Fibroblast of skin of right biceps (primary cell): Measurements from ENCODE around the gene ATP8A2.
"Not testable (repeated sequence)": the region's sequence is repeated elsewhere in the genome, so short reads cannot be mapped to it uniquely, and the experiment has no call there.

ENCODE experiments used
- DNase-seq: peaks from one replicate; pipeline ENCODE4 v3.0.0-alpha.2; 2013

The ATP8A2 gene

DNA sequence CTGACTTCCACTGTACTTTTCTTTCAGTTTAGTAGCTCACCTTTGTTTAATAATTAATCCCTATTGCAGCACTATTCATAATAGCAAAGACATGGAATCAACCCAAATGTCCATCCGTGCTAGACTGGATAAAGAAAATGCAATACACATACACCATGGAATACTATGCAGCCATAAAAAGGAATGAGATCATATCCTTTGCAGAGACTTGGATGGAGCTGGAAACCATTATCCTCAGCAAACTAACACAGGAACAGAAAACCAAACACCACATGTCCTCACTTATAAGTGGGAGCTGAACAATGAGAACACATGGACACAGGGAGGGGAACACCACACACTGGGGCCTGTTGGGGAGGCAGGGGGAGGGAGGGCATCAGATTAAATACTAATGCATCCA lies 402.3 kb downstream of the ATP8A2 start:
- DNase-seq, result not testable (repeated sequence)

DNA sequence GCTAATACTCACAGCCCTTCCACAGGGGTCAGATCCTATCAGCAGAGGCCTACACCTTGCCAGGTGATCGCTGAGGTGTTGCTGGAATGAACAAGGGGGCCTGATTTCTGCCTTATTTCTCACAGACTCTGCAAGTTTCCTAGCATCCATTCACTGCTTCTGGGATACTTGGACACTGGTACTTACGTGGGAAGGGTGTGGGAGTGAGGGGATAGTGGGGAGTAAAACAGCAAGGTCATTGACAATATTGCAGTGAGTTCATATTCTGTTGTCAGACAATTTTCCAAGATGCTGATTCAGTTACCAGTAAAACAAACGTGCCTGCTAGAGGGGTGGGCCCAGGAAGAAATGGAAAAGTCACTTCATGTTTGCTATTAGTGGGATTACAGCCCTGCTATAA lies 403.5 kb downstream of the ATP8A2 start:
- DNase-seq, result no peak

DNA sequence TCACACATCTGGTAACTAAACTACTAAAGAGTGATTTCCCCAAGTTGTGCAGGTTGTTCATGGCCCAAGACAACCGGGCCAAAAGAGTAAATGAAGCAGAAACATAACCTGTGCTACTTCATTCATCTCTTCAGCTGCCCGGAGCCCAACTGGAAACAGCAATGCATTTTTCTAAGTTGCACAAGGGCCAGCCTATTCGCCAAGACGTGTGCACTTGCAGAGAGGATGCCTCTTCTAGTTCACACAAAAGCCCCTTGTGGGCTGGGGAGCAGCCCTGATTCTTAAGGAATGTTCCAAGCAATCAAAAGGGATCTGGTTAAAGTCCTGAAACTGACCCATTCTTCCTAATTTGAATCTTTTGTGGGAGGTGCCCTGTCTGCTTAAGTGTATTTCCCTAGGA lies 404.2 kb downstream of the ATP8A2 start:
- no peak for DNase-seq

DNA sequence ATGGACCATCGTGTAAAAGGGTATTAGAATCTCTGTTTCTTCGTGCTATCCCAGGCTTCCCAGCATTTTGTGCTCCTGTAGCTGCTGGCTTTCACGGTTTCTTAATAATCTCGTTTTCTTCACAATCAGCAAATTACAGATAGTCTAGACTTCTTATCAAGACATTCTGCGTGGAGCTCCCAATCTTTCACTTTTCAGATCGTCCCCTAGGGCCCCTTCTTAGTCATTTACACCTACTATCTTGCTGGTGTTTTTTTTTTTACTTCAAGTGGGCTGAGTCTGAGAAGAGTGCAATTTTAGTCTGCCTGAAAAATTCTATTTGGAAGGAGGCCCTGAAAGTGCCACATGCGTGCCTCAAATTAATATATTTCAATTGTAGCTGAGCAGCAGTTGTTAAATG lies 404.9 kb downstream of the ATP8A2 start:
- DNase-seq, result no peak

DNA sequence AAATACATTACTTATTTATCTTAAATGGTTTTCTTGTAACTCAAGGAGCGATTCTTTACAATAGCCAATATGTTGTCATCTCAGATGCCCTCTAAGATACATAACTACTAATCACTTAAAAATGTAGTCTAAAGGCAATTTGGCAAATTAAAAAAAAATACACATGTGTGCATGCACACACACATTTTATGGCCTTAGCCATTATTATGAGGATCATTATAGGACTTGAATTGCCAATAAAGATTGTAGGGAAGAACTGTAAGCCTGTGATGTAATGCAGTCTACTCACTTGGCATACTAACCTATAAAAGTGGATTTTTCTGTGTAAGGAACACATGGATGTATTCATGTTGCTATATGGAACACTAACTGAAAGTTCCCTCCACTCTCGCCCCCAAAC lies 405.7 kb downstream of the ATP8A2 start:
- no peak for DNase-seq

DNA sequence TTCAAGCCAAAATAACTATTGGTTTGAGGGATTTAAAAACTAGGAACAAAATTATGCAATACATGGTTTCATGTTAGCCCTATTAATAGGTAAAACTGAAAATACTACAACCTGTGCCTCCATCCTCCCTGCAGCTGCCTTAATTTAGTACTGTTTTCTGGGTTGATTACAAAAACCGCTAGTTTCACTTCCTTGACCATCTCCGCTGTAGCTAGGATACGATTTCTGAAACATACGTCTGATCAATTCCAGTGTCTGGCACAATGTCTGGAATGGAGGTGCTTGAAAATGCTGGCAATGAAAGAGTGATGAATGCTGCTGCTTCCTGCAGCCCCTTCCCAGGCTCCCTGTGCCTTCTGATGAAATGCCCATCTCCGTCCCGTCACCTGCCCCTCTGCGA lies 406.6 kb downstream of the ATP8A2 start:
- no peak for DNase-seq

DNA sequence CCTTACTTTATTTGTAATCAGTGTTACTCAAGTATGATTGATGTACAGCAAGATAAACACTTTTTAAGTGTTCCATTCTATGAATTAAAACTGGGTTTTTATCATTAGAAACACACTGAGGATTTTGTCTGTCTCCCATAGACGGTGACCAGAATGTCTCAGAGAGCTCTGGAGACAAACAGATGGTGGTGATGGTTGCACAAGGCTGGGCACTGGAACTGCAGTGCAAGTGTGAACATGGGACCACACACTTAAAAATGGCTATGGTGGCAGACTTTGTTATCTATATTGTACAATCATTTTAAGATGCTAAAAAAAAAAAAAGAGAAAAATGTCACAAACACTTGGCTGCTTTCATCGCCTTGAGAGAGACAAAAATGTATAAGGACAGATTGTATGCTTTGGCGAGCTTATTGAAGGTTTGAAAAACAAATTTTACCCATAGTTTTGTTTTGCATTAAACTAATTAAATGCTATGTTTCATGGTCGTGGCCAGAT lies 407.1 kb downstream of the ATP8A2 start:
- no peak for DNase-seq

DNA sequence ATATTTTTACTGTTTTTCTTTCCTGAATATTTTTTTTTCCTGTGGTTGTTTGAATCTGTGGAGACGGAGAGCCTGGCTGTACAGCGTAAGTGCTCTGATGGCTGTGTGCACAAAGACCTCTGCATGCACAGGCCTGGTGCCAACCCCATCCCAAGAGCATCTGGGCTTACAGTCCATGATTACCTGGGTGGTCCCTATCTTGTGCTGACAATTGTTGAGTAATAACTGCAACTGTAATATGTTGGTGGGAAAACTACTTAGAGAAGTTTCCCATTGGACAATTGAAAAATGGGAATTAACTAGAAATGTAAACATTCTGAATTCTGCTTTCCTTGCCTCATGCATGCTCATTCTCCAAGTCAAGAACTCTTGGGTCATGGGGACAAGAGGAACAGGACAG lies 411.3 kb downstream of the ATP8A2 start:
- DNase-seq, result no peak

DNA sequence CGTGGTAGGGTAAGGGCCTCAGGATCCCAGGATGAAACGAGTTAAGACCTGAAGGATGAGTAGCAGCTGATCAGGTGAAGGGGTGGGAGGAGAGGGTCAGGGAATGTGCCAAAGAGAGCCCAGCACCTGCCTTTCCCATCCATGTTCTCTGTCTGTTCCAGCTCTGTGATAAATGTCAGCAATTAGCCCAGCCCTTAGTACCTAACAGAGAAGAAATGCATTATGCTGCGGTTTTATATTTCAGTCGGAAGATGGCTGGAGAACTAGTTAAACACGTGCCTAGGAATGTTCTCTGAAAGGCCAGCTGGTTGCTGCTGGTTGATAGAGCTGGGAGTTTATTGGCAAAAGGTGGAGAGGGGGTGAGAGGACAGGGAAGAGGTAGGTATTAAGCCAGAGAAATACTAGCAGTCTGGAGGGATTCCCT lies 411.8 kb downstream of the ATP8A2 start:
- no peak for DNase-seq

DNA sequence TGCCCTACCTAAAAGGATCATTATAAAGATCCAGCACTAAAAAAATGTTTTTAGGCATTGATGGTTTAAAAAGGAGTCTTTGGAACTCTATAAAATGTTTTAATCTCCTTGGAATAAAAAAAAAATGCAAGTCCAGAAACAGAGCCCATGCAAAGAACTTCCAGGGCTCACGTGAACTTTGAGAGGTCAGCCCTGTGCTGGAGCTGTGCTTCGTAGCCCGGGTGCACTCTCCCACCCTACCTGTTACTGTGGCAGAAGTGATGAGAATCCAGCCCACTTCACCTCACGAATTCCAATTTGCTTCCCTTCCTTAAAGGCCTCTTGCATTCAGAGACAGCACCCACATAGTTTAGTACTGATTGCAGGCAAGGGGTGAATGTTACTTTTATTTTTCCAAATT lies 412.3 kb downstream of the ATP8A2 start:
- no peak for DNase-seq

DNA sequence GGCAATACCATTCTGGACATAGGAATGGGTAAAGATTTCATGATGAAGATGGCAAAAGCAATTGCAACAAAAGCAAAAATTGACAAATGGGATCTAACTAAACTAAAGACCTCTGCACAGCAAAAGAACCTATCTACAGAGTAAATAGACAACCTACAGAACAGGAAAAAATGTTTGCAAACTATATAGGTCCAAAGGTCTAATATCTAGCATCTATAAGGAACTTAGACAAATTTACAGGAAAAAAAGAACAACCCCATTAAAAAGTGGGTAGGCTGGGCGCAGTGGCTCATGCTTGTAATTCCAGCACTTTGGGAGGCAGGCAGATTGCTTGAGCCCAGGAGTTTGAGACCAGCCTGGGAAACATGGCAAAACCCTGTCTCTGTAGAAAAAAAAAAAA lies 418.4 kb downstream of the ATP8A2 start:
- DNase-seq, result not testable (repeated sequence)

DNA sequence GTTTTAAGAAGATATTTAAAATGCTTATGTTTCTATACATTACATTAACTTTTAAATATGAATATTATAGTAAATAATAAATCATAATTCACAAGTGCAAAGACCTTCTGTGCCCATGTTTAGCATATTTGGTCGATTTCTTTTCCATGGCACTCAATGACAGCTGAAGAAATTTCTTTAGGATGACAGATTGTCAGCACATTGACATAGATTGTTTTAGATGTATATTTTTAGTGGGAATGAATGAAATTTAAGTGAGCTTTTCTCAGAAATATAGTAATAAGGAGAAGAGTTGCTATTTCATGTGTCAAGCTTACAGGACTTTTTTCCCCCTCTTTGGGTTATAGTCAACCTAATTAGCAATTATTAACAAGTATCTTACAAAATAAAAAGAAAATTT lies 423.5 kb downstream of the ATP8A2 start:
- DNase-seq, result no peak

DNA sequence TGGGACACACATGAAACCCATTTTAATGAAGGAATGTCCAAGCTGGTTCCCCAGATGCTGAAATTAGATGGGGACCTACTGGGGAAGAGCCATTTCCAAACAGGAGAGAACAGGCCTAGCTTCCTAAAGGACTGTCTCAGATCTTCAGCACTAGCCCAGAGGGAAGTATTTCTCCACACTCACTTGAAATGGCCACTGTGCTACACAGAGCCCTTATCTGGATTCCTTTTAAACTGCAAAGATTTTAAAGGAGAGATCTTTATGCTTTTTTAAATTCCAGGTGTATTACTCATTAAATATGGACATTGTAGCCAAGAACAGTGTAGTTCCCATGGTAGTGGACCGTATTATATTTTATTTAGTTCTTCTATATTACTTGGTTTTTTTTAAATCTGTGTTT lies 424.7 kb downstream of the ATP8A2 start:
- DNase-seq, result peak; percentile 3

DNA sequence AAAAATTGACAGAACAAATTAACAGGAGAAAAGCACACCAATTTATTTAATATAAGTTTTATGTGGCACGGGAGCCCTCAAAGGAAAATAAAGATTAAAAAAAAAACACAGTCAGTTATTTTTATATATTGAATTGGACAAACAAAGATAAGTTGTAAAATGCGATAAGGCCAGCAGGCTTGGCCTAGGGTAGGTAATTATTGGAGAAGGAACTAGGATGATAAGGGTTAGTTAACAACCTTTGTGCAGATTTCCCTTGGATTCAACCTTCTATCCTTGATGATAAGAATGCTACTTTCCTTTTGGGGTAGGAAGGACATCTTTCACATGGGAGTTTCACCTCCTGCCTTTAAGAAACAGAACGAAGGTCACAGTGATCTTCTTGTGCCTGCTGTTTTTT lies 427.2 kb downstream of the ATP8A2 start:
- no peak for DNase-seq

DNA sequence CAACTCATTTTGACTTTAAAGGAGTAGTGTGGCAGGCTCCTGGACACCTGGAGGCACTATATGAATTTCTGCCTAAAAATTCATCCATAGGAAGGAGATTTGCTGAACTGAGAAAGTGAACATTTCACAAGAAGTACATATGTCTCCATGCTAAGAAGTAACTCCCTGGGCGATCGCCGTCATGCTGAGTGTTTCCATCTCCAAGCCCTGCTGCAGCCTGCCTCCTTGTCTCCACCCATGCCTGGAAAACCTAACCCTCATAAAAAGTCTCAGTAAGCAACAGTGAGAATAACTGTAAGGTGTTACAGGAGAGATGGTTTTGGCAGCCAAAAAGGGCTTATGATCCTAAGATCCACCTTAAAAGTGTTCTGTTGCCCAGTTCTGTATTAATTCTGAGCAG lies 428.7 kb downstream of the ATP8A2 start:
- DNase-seq, result no peak

DNA sequence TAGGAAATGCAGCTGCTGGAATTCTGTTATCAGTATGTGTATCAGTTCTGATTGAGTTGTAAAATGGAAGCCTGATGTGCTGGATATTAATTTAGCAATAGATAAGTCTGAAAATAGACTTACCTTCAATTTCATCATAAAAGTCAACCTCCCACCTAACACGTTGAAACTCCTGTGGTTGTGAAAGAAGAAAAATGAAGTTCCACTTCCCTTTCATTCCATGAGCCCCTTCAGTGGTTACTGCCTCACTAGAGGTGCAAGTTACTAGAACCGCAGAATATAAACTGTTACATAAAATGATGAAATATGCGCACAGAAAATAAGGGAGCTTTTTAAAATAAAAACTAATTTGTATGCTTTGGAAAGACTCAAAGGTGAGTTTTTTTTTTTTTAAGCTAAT lies 430.8 kb downstream of the ATP8A2 start:
- no peak for DNase-seq

DNA sequence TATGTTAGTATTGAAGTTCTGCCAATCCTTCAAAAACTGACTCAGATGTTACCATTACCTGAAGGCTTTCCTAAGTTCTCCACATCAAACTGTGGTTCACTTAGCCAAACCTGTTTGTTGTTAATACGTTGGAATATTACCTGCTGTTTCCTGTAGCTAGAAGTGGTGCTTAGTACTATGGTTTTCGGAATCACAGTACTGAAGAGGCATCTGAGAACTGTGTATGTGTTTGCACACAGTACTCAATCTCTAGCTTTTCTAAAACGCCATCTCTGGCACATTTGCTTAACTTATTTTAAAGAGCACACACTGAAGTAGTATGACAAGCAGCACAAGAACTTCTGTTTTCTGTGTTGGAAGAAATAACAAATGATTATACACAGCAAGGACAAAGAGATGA lies 431.9 kb downstream of the ATP8A2 start:
- DNase-seq, result no peak

DNA sequence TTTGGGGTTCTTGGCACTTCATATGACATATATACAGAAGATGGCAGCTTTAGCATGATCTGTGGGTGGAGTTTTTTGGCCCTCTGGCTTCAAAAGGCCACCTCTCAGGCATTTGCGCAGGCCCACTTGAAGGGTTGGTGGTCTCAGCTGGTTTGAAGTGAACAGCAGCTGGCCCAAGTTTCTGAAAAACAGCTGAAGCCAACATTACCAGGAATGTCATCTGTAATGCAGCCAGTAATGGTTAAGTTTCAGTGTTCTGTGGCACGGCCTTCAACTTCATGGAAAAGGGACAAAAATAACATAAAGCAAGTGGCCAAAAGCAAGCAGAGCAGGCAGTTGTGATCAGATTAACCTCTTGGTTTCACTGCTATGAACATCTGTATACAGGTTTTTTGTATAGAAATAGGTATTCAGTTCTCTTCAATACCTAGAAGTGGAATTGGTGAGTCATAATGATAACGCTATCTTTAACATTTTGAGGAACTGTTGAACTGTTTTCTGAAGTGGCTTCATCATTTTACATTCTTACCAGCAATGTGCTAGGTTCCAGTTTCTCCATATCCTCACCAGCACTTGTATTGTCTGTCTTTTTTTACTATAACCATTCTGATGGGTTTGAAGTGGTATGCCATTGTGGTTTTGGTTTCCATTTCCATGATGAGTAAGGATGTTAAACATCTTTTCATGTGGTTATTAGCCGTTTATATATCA lies 434.6 kb downstream of the ATP8A2 start:
- DNase-seq, result peak; percentile 11

DNA sequence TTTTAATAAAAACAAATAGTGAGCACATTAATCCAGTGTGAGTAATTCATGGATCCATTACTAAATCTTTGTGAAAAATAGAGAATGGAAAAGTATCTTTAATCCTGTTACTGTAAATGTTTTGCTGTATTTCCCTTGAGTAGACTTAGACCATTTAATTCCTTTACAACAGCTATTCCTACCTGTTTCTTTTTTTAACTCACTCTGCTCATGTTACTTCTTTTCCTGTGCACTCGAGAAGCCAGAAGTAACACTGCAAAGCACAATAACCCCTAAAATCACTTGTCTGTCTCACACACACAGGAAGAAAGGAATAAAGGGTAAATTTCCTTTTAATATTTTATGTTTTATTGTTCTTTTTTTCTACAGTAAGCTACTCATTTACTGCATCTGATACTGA lies 435.8 kb downstream of the ATP8A2 start:
- DNase-seq, result no peak

DNA sequence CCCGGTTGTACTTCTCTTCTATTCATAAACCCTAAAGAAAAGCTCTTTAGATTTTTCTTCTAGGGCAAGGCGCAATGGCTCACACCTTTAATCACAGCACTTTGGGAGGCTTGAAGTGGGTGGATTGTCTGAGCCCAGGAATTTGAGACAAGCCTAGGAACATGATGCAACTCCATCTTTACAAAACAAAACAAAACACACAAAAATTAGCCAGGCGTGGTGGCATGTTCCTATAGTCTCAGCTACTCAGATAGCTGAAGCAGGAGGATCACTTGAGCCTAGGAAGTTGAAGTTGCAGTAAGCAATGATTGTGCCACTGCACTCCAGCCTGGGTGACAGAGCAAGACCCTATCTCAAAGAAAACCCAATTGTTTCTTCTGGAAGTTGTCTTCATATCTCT lies 439.7 kb downstream of the ATP8A2 start:
- no peak for DNase-seq

DNA sequence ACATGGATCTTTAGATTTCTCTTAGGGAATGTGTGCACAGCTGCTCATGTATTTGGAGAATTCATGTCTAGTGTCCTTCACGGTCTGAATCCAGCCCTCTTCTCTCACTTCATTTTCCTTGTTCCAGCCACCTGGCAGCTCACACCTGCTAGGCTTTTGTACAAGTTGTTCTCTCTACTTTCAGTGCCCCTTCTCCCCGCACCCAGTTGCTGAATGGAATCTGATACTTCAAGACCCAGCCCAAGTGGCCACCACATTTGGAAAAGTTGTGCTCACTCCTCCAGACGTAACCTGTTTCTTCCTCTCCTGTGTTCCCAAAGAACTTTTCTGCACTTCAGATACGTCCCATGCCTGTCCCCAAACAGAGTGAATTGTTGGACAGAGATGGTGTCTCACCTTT lies 444.5 kb downstream of the ATP8A2 start:
- DNase-seq, result no peak

DNA sequence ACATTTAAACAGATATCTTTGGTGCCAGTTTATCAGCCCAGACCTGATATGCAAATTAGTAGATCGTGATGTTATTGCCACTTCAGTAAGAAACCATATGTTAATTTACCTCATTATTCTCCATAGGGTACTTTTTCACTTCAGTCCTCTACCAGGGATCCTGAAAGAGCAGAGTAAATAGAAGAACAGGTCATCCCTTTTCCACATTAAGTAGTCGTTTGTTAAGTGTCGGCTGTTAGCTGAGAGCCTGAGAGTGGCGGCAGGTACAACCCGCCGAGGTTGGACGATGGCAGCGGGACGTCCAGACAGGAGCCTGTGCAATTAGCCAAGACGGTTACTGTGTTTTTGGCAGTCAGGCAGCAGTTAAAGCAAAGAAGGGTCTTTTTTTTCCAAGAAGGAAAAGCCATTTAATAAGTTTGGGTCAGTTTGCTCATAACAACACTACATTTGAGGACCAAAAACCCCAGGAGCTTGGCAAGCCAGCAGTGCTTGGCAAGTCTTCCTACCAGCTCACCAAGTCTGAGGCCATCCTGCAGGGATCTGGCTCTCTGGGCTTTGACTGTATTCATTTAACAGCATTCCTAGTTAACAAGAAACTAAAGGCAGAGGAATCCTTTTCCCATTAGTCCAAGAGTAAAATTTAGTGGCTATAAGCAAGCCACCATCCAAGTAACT lies 448.2 kb downstream of the ATP8A2 start:
- DNase-seq, result no peak

DNA sequence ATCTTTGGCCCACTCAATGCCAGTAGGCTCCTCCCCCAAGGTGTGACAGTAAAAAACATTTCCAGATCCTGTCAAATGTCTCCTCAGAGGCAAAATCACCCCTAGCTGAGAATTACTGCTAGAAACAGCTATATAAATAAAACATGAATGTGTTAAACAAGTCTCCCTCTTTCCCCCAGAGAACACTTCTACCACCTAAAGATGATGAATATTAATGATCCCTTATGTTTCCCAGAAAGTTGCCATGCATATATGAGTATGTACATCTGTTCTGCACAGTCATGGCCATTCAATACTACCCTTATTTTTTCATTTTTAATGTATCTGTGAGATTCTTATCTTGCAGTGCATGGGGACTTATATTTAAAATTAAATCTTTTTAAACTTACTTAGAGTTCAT lies 450.0 kb downstream of the ATP8A2 start:
- no peak for DNase-seq

DNA sequence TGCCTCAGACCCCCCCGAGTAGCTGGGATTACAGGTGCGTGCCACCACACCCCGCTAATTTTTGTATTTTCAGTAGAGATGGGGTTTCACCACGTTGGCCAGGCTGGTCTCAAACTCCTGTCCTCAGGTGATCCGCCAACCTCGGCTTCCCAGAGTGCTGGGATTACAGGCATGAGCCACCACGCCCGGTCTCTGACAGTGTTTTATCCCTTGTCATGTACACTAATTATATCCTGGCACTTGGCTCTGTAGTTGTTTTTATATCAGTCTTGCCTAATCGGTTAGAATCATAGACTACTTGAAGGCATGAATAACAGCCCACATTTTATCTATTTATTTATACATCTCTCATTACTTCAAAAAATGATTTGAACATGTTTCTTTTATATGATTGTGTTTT lies 455.4 kb downstream of the ATP8A2 start:
- not testable (repeated sequence) for DNase-seq
